ENCODE data around the gene JARID2. TPM values are rescaled to one million over a fixed set of nuclear protein-coding genes. Genes with fewer than 3 reads are reported as not detected.
"Not testable (repeated sequence)": the region's sequence is repeated elsewhere in the genome, so short reads cannot be mapped to it uniquely, and the experiment has no call there.

Gene JARID2
- total and polyA plus RNA-seq, 11 donors: 3.5 to 12.2 (median 7.5) TPM

DNA sequence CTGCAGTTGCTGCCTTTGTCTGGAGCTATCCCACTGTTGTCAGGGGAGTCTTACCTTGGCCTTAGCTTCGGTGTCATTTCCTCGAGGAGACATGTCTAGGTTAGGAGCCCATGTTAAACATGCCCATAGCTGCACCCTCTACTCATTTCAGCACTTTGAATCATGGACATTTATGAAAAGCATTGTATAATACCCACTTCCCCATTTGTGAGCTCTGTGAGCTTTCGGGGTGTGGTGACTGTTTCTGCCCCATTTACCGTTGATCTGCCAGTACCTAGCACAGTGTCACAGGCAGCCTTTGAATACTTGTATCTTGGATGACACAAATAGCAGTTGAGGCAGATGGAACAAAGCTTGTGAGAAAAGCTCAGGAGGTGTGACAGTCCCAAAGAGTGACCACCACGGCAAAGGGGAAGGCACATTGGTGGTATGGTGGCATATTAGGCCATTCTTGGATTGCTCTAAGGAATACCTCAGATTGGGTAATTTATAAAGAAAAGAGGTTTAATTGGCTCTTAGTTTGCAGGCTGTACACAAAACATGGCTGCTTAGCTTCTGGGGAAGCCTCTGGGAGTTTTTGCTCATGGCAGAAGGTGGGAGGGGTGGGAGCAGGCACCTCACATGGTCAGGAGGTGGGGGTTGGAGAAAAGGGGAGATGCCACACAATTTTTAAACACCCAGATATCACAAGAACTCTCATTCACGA lies 42.0 kb downstream of the JARID2 start:
- intact Hi-C loops (cut with DNase I): no loop called here
- 81 to 87% (median 85%) methylated on average over 6 of the region's 6 CpGs for WGBS, 4 donors
- TF ChIP-seq CTCF (IDR thresholded peaks at IDR 0.05) (no peak), POLR2A (IDR thresholded peaks at IDR 0.05) (no peak)

GRCh38 chr6:15288856-15289255 lies 43.0 kb downstream of the JARID2 start:
- Histone ChIP-seq H3K4me3 (no peak overlapping the region), H3K4me1 (peaks cover 0 to 67% (median 24%) of the 10 kb centered on the region in 12 donors), H3K27me3 (no peaks in the 10 kb centered on the region), H3K36me3 (no peaks in the 10 kb centered on the region), H3K27ac (no peak overlapping the region), H3K9me3 (no peaks in the 10 kb centered on the region)
- WGBS, 4 donors: 91 to 94% (median 92%) methylated on average over 8 of the region's 8 CpGs
- no peak for ATAC-seq
- TF ChIP-seq CTCF (IDR thresholded peaks at IDR 0.05) (no peak), POLR2A (IDR thresholded peaks at IDR 0.05) (no peak)
- no peak for DNase-seq
- intact Hi-C loops (cut with DNase I): no loop called here

More for the DNA sequence above, 42.0 kb downstream of the JARID2 start:
- no peak for DNase-seq
- Histone ChIP-seq H3K27me3 (no peaks in the 10 kb centered on the region), H3K4me1 (peaks cover 0 to 56% (median 20%) of the 10 kb centered on the region in 12 donors), H3K9me3 (no peaks in the 10 kb centered on the region), H3K4me3 (no peak overlapping the region), H3K27ac (no peak overlapping the region), H3K36me3 (no peaks in the 10 kb centered on the region)
- ATAC-seq: peak in 1 of 4 donors; percentile 67

GRCh38 chr6:15289456-15289855 lies 43.6 kb downstream of the JARID2 start:
- 69 to 84% (median 78%) methylated on average over 7 of the region's 7 CpGs for WGBS, 4 donors
- peaks cover 0 to 70% (median 30%) of the 10 kb centered on the region in 12 donors for H3K4me1 ChIP-seq
- peak in 2 of 4 donors; percentile 7 to 23 for ATAC-seq
- H3K36me3 ChIP-seq; DNase-seq; H3K27ac ChIP-seq; H3K4me3 ChIP-seq; H3K9me3 ChIP-seq; H3K27me3 ChIP-seq; intact Hi-C loops (cut with DNase I): not testable (repeated sequence)

- Histone ChIP-seq H3K9me3 (no peaks in the 10 kb centered on the region), H3K4me1 (peaks cover 0 to 66% (median 30%) of the 10 kb centered on the region in 12 donors), H3K36me3 (no peaks in the 10 kb centered on the region), H3K27me3 (no peaks in the 10 kb centered on the region), H3K27ac (no peak overlapping the region), H3K4me3 (no peak overlapping the region)
- WGBS, 4 donors: 86 to 97% (median 94%) methylated on average over 2 of the region's 2 CpGs
- intact Hi-C loops (cut with DNase I): no loop called here
- ATAC-seq (no peak), DNase-seq (no peak)
- TF ChIP-seq POLR2A (IDR thresholded peaks at IDR 0.05): no peak
- no peak for TF ChIP-seq CTCF (IDR thresholded peaks at IDR 0.05)
These were observed 44.3 kb downstream of the JARID2 start for GRCh38 chr6:15290067-15290680.

Data from heart left ventricle (tissue), 16 donors.